ENCODE measurements around the gene TPT1. TPM values are rescaled to one million over a fixed set of nuclear protein-coding genes. Genes with fewer than 3 reads are reported as not detected.

Gene TPT1
- total RNA-seq, 1 donor from 2014 or later: 3,215 TPM

Other genes with a start within 250 kb of the TPT1 start
- gene GTF2F2, start 220.7 kb downstream of the TPT1 start, total RNA-seq: 20.2 TPM
- not detected for gene KCTD4, start 140.1 kb downstream of the TPT1 start, total RNA-seq
- 83.4 TPM for gene SLC25A30, start 77.2 kb upstream of the TPT1 start, total RNA-seq
- 16.5 TPM for gene COG3, start 123.8 kb upstream of the TPT1 start, total RNA-seq